ENCODE data around the gene ACSF3.

Gene ACSF3

GRCh38 chr16:89149386-89149785, 55.7 kb downstream of the ACSF3 start:
- DNase-seq: no peak

DNA sequence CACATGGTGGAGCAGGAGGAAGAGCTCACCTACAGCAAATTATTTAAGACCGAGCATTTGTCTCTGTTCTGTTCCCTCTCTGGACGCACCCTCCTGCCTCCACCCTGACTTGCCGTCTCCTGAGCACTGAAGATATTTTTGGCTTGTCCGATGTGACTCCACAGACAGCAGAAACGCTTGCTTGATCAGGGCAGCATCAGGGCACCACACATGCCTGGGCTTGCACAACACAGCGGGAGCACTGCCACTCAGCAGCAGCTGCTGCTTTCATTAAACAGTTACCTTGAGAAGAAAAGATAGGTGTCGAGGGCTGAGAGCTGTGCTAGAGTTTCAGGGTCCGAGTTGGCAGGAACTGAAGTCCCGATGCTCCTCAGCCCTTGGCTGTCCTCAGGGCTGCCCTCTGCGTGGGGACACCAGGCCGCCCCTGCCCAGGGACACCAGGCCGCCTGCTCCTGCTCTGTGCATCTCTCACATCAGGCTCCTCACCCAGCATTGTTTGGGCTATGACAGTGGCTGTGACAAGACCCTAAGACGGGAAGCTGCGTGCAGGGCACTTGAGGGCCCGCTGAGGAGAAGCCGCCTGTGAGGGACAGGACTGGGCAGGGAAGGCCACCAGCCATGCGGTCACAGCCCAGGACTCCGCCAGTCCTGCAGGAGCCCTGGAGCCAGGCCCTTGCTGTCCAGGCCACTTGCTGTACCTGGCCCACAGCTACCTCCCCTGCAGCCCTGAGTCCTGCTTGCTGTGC, 56.6 kb downstream of the ACSF3 start:
- no peak for DNase-seq

DNA sequence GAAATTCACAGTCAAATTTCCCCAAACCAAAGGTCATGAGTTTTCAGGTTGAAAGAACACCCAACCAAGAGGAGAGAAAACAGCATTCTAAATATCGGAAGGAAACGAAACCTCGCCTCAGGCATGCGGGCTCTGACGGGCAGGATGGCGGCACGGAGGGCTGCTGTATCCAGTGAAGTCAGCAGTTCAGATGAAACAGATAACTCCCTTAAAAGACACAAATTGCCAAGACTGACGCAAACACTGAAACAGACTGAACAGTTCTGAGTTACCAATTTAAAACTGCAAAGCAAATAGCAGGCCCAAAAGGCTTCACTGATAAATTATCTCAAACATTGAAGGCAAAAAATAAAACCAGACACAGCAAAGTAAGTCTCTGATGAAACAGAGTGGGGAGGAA, 57.3 kb downstream of the ACSF3 start:
- no peak for DNase-seq

GRCh38 chr16:89152831-89153700, 59.4 kb downstream of the ACSF3 start:
- DNase-seq: no peak

- no peak for DNase-seq
Observed at GRCh38 chr16:89153848-89154271, 60.2 kb downstream of the ACSF3 start.

- DNase-seq: no peak
Observed at GRCh38 chr16:89154390-89155183, 60.9 kb downstream of the ACSF3 start.

GRCh38 chr16:89155184-89155679, 61.6 kb downstream of the ACSF3 start:
- no peak for DNase-seq

DNA sequence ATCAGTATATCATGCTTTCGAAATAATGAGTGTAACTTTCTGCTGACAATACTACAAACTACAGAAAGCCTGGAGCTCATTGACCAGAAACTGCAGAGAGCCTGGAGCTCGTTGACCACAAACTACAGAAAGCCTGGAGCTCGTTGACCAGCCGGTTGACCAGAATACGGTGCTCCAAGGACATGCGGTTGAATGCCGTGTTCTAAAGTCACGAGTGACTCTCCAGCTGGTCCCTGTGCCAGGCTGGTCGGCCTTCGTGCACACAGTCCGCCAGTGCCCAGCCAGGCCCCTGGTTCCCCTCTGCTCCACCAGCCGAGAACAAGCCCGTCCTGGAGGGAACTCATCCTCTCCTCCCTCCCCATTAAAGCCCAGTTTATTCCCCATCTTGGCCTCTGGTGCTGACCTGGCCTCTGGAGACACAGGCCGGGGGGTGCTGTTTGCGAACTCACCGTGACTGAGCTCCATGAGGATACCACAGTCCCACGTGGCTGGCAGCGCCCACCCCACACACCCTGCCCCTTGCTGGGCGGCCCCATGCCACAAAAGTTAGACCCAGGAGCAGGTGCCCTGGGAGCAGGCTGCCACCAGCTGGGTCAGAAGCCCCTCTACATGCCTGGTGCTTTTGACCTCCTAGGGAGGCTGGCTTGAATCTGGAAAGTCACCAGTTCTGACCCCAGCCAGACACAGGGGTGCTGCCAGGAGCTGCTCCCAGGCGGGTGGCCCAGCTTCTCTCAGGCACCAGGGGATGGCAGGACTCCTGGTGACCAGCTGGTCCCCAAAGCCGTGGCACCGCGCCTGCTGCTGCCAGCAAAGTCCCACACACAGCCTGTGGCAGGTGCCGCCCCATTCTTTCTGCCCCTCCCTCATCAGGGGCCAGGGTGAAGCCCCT, 62.4 kb downstream of the ACSF3 start:
- DNase-seq: no peak

- DNase-seq: no peak
Observed at GRCh38 chr16:89156740-89157645, 63.3 kb downstream of the ACSF3 start.

- DNase-seq: no peak
Observed at GRCh38 chr16:89157778-89158177, 64.1 kb downstream of the ACSF3 start.

DNA sequence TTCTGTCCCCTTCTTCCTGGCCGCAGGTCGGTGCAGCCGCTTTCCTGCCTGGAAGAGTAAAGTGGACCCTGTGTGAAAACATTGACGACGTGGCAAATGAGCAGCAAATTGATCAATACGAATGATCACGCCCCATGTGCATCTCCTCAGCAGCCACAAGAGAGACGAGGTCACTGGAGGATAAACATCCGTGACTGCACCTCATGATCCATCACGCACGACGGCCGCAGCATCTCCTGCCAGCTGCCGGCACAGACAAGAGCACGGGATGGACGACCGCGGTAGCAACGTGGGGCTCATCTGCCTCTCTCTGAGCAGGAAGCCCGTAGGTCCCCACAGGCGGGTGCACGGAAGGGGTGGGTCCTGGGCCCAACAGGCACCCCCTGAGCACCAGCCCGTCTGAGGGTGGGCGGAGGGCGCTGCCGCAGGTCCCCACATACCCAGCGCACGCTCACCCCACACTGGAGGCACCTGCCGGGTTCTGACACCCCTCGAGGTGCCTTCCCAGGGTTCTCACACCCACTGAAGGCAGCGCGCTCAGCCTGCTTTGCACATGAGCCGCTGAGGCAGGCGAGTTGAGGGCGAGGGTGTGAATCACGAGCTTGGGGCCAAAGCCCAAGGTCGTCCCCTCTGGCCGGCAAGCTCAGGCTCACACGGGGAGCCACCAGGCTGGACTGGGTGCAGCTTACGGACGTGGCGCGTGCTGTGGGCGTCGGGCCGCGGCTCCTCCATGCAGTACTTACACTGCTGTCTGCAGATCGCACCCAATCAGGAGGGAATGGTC, 65.6 kb downstream of the ACSF3 start:
- DNase-seq: no peak

- no peak for DNase-seq
Observed at GRCh38 chr16:89159850-89160354, 66.2 kb downstream of the ACSF3 start.

DNA sequence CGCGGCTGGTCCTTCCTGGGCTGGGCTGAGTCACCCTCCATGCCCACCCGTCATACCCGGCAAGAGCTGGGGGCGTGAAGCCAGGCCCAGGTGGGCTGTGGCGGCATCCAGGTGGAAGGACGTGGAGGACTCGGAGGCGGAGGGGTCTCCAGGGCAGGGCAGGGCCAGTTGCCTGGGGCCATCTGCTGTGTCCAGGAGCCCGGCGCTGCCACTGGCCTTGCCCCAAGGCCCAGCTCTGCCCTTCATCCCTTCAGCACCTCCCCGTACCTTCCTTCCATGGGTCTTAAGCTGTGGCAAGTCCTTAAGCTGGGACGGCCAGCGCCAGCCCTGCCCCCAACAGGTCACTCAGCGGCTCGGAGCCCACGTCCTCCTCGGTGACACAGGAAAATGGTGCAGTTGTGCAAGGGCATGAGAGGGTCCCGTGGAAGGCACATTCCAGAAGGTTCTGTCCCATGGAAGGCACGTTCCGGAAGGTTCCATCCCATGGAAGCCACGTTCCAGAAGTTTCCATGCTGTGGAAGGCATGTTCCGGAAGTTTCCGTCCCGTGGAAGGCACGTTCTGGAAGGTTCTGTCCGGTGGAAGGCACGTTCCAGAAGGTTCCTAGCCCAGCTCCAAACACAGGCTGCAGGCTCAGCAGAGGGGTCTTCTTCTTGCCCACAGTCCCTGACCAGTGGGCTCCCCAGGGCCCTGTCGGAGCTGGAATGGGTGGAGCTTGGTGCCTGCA, 67.5 kb downstream of the ACSF3 start:
- DNase-seq: no peak

GRCh38 chr16:89161763-89162713, 68.4 kb downstream of the ACSF3 start:
- DNase-seq: no peak

DNA sequence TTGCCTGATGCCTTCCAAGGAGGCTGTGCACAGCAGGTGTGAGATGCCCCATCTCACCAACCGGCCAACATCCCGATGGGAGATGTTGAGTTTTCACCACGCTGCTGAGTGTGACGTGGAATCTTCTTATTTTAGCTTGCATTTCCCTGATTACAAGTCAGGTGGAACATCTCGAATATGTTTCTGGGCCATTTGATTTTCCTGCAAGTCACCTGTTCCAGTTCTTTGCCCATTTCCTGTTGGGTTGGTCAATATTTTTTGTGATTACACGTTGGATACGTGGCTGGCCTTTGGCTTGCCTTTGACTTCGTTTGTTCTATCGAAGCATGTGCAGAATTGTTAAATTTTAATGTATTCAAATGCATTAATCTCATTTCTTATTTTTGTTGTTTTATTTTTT, 69.6 kb downstream of the ACSF3 start:
- no peak for DNase-seq

DNA sequence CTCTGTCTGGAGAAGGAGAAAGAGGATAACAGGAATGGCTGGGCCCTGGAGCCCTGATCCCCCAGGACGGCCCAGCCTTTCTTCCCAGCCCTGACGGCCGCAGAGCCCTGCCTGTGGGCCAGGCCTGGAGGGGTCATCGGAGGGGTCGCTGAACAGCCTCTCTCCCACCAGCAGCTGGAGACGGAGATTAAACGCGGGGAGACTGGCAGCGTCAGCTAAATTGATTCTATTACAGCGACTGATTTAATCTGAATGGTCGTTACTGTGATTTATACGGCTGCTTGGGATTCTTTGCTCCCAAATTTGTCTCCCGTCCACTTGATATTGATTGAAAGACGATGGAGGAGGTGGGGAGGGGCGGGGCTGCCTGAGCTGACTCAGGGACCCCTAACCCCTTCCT, 70.8 kb downstream of the ACSF3 start:
- DNase-seq: no peak

DNA sequence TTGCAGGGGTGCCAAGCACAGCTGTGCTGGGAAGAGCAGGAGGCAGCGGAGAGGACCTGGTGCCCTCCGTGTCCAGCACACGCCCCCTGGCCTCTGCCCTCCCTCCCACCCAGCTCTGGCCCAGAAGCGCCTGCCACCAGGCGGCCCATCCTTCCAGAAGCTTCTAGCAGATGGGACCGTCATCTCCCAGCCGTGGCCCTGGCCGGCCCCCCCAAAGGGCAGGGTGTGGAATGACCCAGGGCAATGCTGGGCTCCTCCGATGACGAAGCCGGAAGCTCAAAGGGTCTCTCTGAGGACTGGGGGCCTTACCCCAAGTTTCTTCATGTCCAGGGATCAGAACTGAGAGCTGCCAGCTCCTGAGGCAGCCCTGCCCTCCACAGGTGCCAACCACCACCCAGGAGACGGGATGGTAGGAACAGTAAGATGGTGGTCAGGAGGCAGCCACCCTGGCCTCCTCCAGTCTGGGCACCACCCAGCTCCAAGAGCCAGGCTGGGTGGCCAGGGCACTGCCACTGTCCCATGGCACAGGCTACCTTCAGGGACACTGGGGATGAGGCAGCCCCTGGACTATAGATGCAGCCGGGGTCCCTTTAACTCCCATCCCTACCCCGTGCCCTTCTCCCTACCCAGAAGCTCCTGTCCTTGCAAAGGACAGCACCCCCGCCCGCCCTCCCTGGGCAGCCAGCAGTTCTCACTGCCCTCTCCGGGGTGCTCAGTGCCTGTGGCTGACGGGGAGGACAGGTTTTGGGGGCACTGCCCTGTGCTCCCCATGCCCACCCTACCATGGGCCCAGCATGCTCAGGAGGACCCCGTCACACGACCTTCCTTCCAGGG, 71.4 kb downstream of the ACSF3 start:
- DNase-seq: no peak

Measured in NCI-H526 treated with DMSO at 0.1 percent for 48 hours (cell line).